ENCODE measurements around the gene AJM1.

The AJM1 gene

GRCh38 chr9:136808075-136808805 is 34.0 kb upstream of the AJM1 start:
- DNase-seq: peak; percentile 32

- peak; percentile 28 for DNase-seq
These were observed 33.5 kb upstream of the AJM1 start for GRCh38 chr9:136808806-136809158.

GRCh38 chr9:136814725-136815421 is 27.4 kb upstream of the AJM1 start:
- DNase-seq: no peak

GRCh38 chr9:136815422-136815782 is 26.9 kb upstream of the AJM1 start:
- DNase-seq: no peak

DNA sequence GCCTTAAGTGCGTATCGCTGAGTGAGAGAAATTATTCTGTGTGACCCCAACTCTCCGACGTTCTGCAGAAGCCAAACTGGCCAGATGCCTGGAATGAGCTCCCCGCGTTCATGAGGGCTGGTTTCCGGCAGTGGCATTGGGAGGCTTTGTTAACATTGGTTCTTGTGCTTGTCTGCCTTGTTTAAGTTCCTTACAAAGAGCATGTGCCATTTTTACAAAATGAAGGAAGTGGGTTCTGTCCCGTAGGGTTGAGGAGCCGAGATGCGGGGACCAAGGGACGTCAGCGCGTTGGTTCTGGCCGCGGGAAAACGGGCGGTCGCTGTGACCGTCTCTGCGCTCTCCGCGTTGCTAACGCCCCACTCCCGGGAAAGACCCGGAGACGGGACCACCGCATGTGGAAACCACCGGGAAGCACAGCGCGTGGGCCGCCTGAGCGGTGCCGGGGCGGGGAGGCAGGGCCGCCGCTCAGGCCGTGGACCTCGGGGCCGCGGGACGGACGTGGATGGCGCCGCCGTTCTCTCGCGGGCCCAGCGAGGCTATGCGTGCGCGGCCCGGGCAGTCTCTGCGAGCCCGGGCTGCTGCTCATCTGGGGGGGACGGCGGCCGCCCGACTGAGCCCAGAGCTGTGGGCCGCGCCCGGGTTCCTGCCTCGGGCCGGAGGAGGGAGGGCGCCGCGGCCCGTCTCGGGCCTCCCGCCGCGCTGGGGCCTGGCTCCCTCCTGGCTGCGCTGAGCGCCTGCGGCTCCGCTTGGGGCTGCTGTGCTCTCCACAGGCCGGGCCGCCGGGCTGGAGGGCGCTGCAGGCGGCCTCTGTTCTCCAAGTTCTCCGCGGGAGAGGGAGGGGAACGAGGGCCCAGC is 21.1 kb upstream of the AJM1 start:
- DNase-seq: peak; percentile 59

DNA sequence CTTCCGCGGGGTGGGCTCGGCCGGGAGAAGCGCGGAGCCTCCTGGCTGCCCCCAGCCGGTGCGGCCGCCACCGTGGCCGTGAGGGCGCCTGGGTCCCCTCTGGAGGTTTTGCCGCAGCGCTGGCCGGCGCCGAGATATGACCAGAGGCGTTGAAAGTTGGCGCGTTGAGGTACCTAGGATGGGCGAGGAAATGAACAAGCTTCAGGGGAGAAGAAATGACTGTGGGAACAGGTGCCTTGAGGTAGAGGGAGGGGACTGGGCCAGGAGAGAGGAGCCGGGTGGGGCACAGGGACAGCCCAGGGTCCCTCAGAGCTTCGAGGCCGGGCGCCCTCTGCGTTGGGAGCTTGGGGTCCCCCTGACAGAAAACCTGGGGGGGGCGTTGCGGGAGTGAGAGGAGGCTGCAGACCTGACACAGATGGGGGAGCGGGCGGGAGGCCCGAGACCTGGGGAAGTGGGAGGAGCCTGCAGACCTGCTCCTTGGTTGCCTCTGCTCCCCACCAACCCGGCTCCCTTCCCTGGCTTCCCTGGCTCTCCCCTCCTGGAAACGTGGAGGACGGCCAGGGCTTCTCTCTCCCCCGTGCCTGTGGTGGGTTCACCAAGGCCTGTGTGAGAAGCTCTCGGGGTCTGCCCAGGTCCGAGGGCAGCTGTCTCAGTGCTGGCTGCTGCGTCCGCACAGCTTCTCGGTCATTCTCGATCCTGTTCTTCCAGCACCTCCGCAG is 20.3 kb upstream of the AJM1 start:
- DNase-seq: no peak

DNA sequence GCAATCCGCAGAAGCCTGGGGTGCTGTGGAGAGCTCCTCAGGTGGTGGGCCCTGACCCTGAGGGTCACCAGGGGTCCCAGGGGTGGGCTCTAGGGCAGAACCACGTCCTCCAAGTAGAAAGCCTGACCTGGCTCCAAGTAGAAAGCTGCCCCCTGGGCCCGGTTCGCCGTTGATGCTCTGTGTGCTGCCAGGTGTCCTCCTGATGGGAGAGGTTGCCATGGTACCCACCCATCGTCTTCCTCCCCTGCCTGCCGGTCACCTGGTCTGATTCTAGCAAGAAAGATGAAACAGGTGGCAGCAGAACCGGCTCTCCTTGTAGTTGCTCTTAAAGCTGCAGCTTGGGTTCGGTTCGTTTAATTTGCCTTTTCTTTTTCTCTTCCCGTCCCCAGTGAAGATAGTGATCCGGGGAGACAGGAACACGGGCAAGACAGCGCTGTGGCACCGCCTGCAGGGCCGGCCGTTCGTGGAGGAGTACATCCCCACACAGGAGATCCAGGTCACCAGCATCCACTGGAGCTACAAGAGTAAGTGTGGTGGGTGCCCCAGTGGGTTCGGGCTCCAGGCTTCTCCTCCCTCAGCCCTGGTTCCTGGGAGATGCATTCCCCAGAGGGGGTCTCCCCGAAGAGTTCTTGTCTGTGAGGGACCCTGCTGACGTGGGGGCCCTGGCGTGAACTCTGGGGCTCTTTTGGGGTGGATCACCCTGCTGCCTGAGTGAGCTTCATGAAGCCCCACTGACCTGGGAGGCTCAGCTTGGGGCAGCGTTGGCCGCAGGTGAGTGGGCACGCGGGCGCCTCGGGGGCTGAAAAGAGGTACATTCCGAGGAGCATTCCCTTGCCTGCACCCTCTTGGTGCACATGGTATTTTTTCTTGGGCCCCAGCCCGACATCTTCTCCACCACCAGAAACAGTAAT is 18.9 kb upstream of the AJM1 start:
- no peak for DNase-seq

GRCh38 chr9:136824496-136825225 is 17.6 kb upstream of the AJM1 start:
- no peak for DNase-seq

GRCh38 chr9:136825295-136826187 is 16.7 kb upstream of the AJM1 start:
- no peak for DNase-seq

DNA sequence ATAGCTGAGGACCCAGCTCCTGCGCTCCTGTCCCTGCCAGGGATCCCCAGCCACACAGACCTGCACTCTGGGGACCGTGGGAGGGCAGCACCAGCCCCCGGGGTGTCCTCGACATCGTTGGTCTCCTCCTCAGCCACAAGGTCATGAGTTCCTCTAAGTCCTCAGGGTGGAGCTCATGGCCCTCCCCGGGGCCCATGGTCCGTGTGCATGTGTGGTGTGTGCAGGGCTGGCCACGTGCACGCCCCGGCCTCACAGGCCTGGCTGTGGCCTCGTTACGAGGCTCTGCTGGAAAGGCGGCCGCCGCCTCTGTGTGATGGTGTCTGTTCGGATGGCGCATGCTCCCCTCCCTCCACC is 16.1 kb upstream of the AJM1 start:
- no peak for DNase-seq

DNA sequence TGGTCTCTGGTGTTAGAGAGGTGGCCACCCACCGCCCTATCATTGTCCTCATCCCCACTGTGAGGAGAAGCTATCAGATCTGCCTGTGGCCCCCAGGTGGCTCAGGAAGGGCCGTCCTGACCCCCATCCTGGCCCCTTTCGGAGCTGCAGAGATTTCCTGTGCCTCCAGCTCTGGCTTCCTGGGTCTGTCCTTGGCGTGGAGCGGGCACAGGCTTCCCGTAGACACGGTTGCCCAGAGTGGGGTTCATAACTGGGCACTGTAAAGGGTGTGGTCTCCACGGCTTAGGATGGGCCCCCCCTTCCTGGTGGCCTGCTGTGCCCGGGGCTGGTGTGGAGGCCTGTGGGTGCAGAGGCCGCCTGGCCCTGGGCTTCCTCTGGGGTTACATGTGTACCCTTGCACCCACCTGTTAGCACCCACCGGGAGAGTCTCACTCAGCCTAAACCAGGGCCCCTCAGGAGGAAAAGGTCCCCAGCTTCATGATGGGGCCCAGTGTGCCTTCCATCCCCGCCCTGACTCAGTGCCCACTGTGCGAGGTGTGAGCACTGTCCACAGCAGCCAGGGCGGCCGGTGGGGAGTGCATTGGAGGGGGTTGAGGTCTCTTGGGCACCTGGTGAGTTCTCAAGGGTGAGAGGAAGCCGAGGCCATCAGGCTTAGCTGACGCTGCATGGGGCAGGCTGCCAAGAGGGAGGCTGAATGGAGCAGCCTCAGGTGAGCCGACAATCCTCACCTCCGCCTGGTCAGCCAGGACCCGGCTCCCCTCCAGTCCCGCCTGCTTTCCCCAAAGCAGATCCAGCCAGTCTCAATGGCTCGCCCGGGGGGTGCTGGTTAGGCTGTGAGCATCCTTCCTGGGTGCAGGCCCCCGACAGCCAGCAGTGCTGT is 15.3 kb upstream of the AJM1 start:
- DNase-seq: no peak

- no peak for DNase-seq
These were observed 14.3 kb upstream of the AJM1 start for GRCh38 chr9:136827794-136828473.

GRCh38 chr9:136828474-136829140 is 13.7 kb upstream of the AJM1 start:
- no peak for DNase-seq

- DNase-seq: no peak
These were observed 12.9 kb upstream of the AJM1 start for GRCh38 chr9:136829412-136829811.

- DNase-seq: no peak
These were observed 12.0 kb upstream of the AJM1 start for GRCh38 chr9:136829981-136830885.

GRCh38 chr9:136831002-136831719 is 11.1 kb upstream of the AJM1 start:
- DNase-seq: no peak

All from retina (tissue), 1 donor.